HEK293T (cell line): ENCODE data around the gene KRTAP13-1.

ENCODE experiments used
- FOXM1 ChIP-seq: fragments of 450-650 bp; IDR thresholded peaks from 2 replicates; pipeline ENCODE4 v1.6.1; 2017; ENCODE audit warnings: mild to moderate bottlenecking, borderline replicate concordance
- HDGF ChIP-seq: fragments of 450-650 bp; IDR thresholded peaks from 2 replicates; pipeline ENCODE4 v1.6.1; 2017; ENCODE audit warnings: antibody characterized with exemption, borderline replicate concordance
- SP1 ChIP-seq: fragments of 450-650 bp; IDR thresholded peaks from 2 replicates; pipeline ENCODE4 v1.6.1; 2017
- SUZ12 ChIP-seq: fragments of 450-650 bp; IDR thresholded peaks from 2 replicates; pipeline ENCODE4 v1.6.1; 2016; ENCODE audit warnings: mild to moderate bottlenecking
- TARDBP ChIP-seq: fragments of 450-650 bp; IDR thresholded peaks from 2 replicates; pipeline ENCODE4 v1.6.1; 2016
- ZNF384 ChIP-seq: fragments of 450-650 bp; IDR thresholded peaks from 2 replicates; pipeline ENCODE4 v1.6.1; 2016

DNA sequence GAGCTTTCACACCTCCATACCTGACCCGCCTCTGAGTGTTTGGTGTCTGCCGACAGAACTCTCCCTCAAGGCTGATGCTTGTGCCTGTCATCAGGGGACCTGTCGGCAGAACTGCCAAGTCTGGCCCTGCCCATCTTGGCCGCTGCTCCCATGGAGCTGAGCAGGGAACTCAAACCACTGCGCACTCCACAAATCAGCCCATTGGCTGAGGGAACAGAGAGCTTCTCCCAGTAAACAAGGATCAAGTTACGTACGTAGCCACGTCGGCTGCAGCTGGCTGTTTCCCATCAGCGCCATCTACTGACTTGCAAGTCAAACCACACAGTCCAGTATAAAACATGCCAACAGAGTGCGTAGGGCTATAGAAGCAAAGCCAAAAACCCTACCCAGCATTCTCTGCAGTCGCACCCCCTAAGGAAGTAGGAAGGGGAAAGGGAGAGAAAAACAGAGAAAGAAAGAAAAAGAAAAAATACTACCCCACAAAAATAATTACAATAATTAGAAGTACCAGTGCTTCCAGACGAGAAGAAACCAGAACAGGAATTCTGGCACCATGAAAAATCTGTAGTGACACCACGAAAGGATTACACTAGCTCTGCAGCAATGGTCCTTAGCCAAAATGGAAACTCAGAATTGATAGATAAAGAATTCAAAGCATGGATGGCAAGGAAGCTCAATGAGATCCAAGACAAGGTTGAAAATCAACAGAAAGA lies 13.1 kb downstream of the KRTAP13-1 start:
- TF ChIP-seq SUZ12 (no peak), FOXM1 (no peak), SP1 (no peak), TARDBP (no peak), ZNF384 (no peak), HDGF (no peak)
